Loucy (cell line): ENCODE measurements around the gene PCP4L1.
"Not testable (repeated sequence)": the region's sequence is repeated elsewhere in the genome, so short reads cannot be mapped to it uniquely, and the experiment has no call there.

Experiments
- H2AFZ ChIP-seq: fragments of 200-600 bp; sonication (generic); 2 replicates; pipeline ENCODE4 v1.6.0; 2016; ENCODE audit warnings: antibody characterized with exemption, mild to moderate bottlenecking, low read length, moderate library complexity
- H3F3A ChIP-seq: fragments of 200-600 bp; 2 replicates; pipeline ENCODE4 v1.6.0; 2016; ENCODE audit warnings: antibody characterized with exemption, low read depth, mild to moderate bottlenecking
- H3K27me3 ChIP-seq: fragments of 200-600 bp; sonication (generic); 2 replicates; pipeline ENCODE4 v1.6.1; 2014; ENCODE audit warnings: low read length, mild to moderate bottlenecking; ENCODE audit not compliant: insufficient read depth, poor library complexity, severe bottlenecking
- H3K36me3 ChIP-seq: fragments of 200-600 bp; sonication (generic); 2 replicates; pipeline ENCODE4 v1.6.1; 2016; ENCODE audit warnings: low read length; ENCODE audit not compliant: insufficient read depth
- H3K4me1 ChIP-seq: fragments of 200-600 bp; sonication (generic); 2 replicates; pipeline ENCODE4 v1.5.1; 2014; ENCODE audit warnings: low read length, mild to moderate bottlenecking; ENCODE audit not compliant: insufficient read depth, poor library complexity, severe bottlenecking
- H3K4me2 ChIP-seq: fragments of 200-600 bp; sonication (generic); 2 replicates; pipeline ENCODE4 v1.6.0; 2014; ENCODE audit warnings: antibody characterized with exemption, low read length, low read depth, mild to moderate bottlenecking; ENCODE audit not compliant: poor library complexity, severe bottlenecking
- H3K4me3 ChIP-seq: fragments of 200-600 bp; sonication (generic); 2 replicates; pipeline ENCODE4 v1.5.1; 2014; ENCODE audit warnings: low read length, mild to moderate bottlenecking, mixed read lengths; ENCODE audit not compliant: poor library complexity, severe bottlenecking
- H3K79me2 ChIP-seq: fragments of 200-600 bp; sonication (generic); 2 replicates; pipeline ENCODE4 v1.6.1; 2014; ENCODE audit warnings: low read length; ENCODE audit not compliant: insufficient read depth
- H3K9ac ChIP-seq: fragments of 200-600 bp; sonication (generic); 2 replicates; pipeline ENCODE4 v1.6.0; 2014; ENCODE audit warnings: mild to moderate bottlenecking, low read depth, low read length, moderate library complexity; ENCODE audit not compliant: poor library complexity, severe bottlenecking
- H3K9me2 ChIP-seq: fragments of 200-600 bp; sonication (generic); replicated peaks from 2 replicates; pipeline ENCODE4 v1.6.1; 2016; ENCODE audit warnings: low read depth, low read length, mixed read lengths
- H3K9me3 ChIP-seq: fragments of 200-600 bp; sonication (generic); 2 replicates; pipeline ENCODE4 v1.6.1; 2014; ENCODE audit warnings: mild to moderate bottlenecking, antibody characterized with exemption, low read length, low read depth; ENCODE audit not compliant: insufficient read depth
- H4K20me1 ChIP-seq: fragments of 200-600 bp; sonication (generic); 2 replicates; pipeline ENCODE4 v1.6.0; 2014; ENCODE audit warnings: antibody characterized with exemption, low read length, mild to moderate bottlenecking; ENCODE audit not compliant: insufficient read depth, poor library complexity, severe bottlenecking
- CTCF ChIP-seq: fragments of 200-600 bp; sonication (generic); conservative IDR thresholded peaks from 2 replicates; pipeline ENCODE4 v1.5.1; 2014; ENCODE audit warnings: mild to moderate bottlenecking, antibody characterized with exemption, low read length
- EZH2phosphoT487 ChIP-seq: fragments of 200-600 bp; IDR thresholded peaks from 2 replicates; pipeline ENCODE4 v1.6.1; 2018; ENCODE audit warnings: antibody characterized with exemption, mild to moderate bottlenecking, moderate library complexity, borderline replicate concordance

The PCP4L1 gene

DNA sequence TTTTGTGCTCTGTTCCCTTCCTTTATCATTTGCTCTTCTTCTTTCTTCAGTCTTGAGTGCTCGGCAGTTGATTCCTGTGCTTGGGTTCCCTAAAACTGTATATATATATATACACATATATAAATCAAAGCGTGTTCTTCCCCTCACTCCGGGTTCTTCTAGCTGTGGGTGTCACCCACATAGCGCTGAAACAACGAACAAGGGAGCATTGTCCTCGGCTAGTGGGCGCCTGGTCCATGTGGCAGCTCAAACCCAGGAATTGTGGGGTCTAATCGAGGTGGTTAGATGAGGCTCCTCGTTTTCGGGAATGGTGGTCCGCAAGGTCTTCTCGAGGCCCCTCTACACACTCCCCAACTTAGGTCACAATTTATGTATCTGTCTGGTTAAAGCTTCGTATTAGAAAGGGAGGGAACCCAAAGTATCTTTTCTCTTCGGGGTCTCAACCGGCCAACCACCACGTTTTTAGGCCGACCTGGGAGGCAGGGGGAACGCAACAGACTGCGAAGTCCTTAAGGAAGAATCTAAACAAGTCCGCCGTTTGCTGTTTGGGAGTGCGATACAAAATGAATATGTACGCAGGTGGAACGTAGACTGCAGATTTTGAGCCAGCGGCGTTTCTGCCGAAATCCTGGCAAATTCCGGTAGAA is 55.1 kb downstream of the PCP4L1 start:
- Histone ChIP-seq H3K4me3 (peak overlapping the region; percentile 97), H3K36me3 (no peaks in the 10 kb centered on the region), H3F3A (no peaks in the 10 kb centered on the region), H4K20me1 (no peaks in the 10 kb centered on the region), H3K27me3 (no peaks in the 10 kb centered on the region), H2AFZ (peak overlapping the region; percentile 97), H3K9me3 (no peaks in the 10 kb centered on the region), H3K4me1 (peaks cover 7% of the 10 kb centered on the region), H3K4me2 (peak overlapping the region; percentile 85), H3K9me2 (no peaks in the 10 kb centered on the region), H3K79me2 (peaks cover 20% of the 10 kb centered on the region), H3K9ac (peak overlapping the region; percentile 92)
- no peak for TF ChIP-seq EZH2phosphoT487
- TF ChIP-seq CTCF = no peak

DNA sequence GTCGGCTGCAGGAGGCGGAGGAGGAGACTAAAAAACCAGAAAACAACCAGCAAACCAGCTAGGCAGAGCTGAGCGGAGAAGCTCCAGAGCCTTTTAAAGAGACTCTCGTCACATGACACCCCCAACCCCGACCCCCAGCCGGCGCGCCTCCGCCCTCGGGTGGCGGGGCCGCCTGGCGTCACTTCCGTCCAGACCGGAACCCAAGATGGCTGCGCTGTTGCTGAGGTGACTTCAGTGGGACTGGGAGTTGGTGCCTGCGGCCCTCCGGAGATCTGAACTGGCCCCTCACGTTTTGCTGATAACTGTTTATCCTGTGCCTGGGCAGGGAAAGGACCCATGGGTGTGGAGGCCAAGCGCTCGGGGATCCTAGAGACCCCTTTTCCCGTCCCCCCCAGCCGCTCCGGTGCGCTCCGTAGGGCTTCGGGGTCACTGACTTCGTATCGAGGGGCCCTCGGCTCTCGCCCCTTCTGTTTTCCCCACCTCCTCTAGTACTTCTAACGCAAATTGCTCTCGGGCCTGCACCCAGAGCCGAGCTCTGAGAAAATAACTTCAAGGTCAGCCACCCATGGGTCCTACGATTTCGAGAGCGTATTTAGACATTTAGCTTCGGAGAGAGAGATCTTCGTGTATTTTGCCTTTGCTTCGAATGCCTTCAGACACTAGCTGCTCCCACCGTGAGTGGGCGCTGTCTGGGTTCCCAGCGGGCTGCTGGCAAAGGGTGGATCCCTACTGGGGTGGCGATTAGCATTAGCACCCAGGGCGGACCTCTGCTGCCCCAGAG is 55.8 kb downstream of the PCP4L1 start, which contains the start of gene SDHC:
Gene SDHC (plus strand): TSS at position 181 of the 781 bp plus-strand sequence. CDS start 25 bp downstream, at position 206.
- no peaks in the 10 kb centered on the region for H3K36me3 ChIP-seq
- H3K4me3 ChIP-seq = peak within 1 kb of the TSS; percentile 97
- H3K79me2 ChIP-seq = peaks cover 20% of the 10 kb centered on the region
- peak within 1 kb of the TSS; percentile 97 for H2AFZ ChIP-seq
- H4K20me1 ChIP-seq = no peaks in the 10 kb centered on the region
- H3K4me1 ChIP-seq = peaks cover 7% of the 10 kb centered on the region
- peak within 1 kb of the TSS; percentile 92 for H3K9ac ChIP-seq
- no peaks in the 10 kb centered on the region for H3K9me3 ChIP-seq
- no peaks in the 10 kb centered on the region for H3K9me2 ChIP-seq
- H3K27me3 ChIP-seq = no peaks in the 10 kb centered on the region
- H3K4me2 ChIP-seq = peak within 1 kb of the TSS; percentile 85
- TF ChIP-seq CTCF = peak; percentile 48
- TF ChIP-seq EZH2phosphoT487 = no peak
- H3F3A ChIP-seq = no peaks in the 10 kb centered on the region

DNA sequence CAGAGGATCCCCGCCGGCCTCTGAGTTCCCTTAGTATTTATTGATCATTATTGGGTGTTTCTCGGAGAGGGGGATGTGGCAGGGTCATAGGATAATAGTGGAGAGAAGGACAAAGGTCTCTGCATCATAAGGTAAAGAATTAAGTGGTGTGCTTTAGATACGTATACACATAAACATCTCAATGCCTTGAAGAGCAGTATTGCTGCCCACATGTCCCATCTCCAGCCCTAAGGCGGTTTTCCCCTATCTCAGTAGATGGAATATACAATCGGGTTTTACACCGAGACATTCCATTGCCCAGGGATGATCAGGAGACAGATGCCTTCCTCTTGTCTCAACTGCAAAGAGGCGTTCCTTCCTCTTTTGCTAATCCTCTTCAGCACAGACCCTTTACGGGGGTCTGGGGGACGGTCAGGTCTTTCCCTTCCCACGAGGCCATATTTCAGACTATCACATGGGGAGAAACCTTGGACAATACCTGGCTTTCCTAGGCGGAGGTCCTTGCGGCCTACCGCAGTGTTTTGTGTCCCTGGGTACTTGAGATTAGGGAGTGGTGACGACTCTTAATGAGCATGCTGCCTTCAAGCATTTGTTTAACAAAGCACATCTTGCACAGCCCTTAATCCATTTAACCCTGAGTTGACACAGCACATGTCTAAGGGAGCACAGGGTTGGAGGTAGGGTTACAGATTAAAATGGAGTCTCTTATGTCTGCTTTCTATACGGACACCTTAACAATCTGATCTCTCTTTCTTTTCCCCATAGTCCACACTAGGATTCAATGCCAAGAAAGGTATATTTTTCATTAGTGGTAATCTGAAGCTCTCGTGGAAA is 57.5 kb downstream of the PCP4L1 start:
- not testable (repeated sequence) for H4K20me1 ChIP-seq, H3K4me1 ChIP-seq, H2AFZ ChIP-seq, H3K27me3 ChIP-seq, H3K36me3 ChIP-seq, H3F3A ChIP-seq, H3K4me3 ChIP-seq, H3K9me2 ChIP-seq, H3K9me3 ChIP-seq
- Histone ChIP-seq H3K9ac (peak overlapping the region; percentile 92), H3K4me2 (peak overlapping the region; percentile 85), H3K79me2 (peaks cover 20% of the 10 kb centered on the region)
